Osteoblast (primary cell): ENCODE measurements around the gene NCMAP. TPM values are rescaled to one million over a fixed set of nuclear protein-coding genes. Genes with fewer than 3 reads are reported as not detected.

Experiments
- DNase-seq: peaks from one replicate; pipeline ENCODE4 v3.0.0; 2011; ENCODE audit warnings: low spot score, mixed read lengths; ENCODE audit not compliant: insufficient read length; ENCODE audit errors: missing footprints
- H2AFZ ChIP-seq: 2 replicates; pipeline ENCODE4 v1.6.0; 2011; ENCODE audit warnings: mild to moderate bottlenecking, low read length
- H3K27ac ChIP-seq: 2 replicates; pipeline ENCODE4 v1.5.1; 2011; ENCODE audit warnings: mild to moderate bottlenecking, low read depth, low read length, moderate library complexity
- H3K27me3 ChIP-seq: 2 replicates; pipeline ENCODE4 v1.6.0; 2012; ENCODE audit warnings: mild to moderate bottlenecking, control low read depth, inconsistent platforms, low read length, moderate library complexity; ENCODE audit not compliant: insufficient read depth
- H3K36me3 ChIP-seq: 2 replicates; pipeline ENCODE4 v1.5.1; 2011; ENCODE audit warnings: mild to moderate bottlenecking, low read length, control low read depth, moderate library complexity; ENCODE audit not compliant: insufficient read depth
- H3K4me1 ChIP-seq: 2 replicates; pipeline ENCODE4 v1.5.1; 2011; ENCODE audit warnings: mild to moderate bottlenecking, low read length, control low read depth, moderate library complexity; ENCODE audit not compliant: insufficient read depth
- H3K4me2 ChIP-seq: 2 replicates; pipeline ENCODE4 v1.6.0; 2011; ENCODE audit warnings: mild to moderate bottlenecking, low read length; ENCODE audit not compliant: insufficient read depth
- H3K4me3 ChIP-seq: fragments of 200-600 bp; sonication (generic); 3 replicates; pipeline ENCODE4 v1.5.1; 2012; ENCODE audit warnings: mild to moderate bottlenecking, low read length, inconsistent platforms; ENCODE audit not compliant: insufficient read depth
- H3K79me2 ChIP-seq: 2 replicates; pipeline ENCODE4 v1.6.0; 2012; ENCODE audit warnings: mild to moderate bottlenecking, low read length, control low read depth, inconsistent platforms; ENCODE audit not compliant: insufficient read depth
- H3K9me3 ChIP-seq: 2 replicates; pipeline ENCODE4 v1.5.1; 2011; ENCODE audit warnings: low read depth, low read length, control low read depth
- H4K20me1 ChIP-seq: 2 replicates; pipeline ENCODE4 v1.6.0; 2012; ENCODE audit warnings: mild to moderate bottlenecking, low read length, control low read depth; ENCODE audit not compliant: insufficient read depth
- CTCF ChIP-seq: IDR thresholded peaks from 2 replicates; pipeline ENCODE4 v1.5.1; 2011; ENCODE audit warnings: mild to moderate bottlenecking, low read depth, low read length, moderate library complexity; ENCODE audit errors: extremely low read depth
- small RNA-seq: library from RNA; depleted of rRNA; stranded (forward); fragments of <200 nt; gene quantifications from one replicate; pipeline ENCODE3, GENCODE V24; 2012
- total RNA-seq: library from RNA; depleted of rRNA; stranded (reverse); fragments of >200 nt; gene quantifications from 2 replicates; pipeline ENCODE4 v1.2.3, GENCODE V29; 2012

The NCMAP gene
- total RNA-seq, 1 donor = not detected

- TF ChIP-seq CTCF = no peak
- H3K27me3 ChIP-seq = no peaks in the 10 kb centered on the region
- no peaks in the 10 kb centered on the region for H3K9me3 ChIP-seq
- H4K20me1 ChIP-seq = peaks cover 15% of the 10 kb centered on the region
- H3K4me2 ChIP-seq = no peak overlapping the region
- DNase-seq = no peak
- no peaks in the 10 kb centered on the region for H3K4me1 ChIP-seq
- peaks cover 84% of the 10 kb centered on the region for H3K79me2 ChIP-seq
- H2AFZ ChIP-seq = no peak overlapping the region
- no peak overlapping the region for H3K27ac ChIP-seq
- no peak overlapping the region for H3K4me3 ChIP-seq
- peaks cover 92% of the 10 kb centered on the region for H3K36me3 ChIP-seq
Observed at GRCh38 chr1:24654010-24654409, 98.1 kb downstream of the NCMAP start.

- Histone ChIP-seq H4K20me1 (peaks cover 21% of the 10 kb centered on the region), H3K4me3 (no peak overlapping the region), H3K9me3 (no peaks in the 10 kb centered on the region), H3K4me1 (peaks cover 10% of the 10 kb centered on the region), H3K79me2 (peaks cover 85% of the 10 kb centered on the region), H3K4me2 (no peak overlapping the region), H2AFZ (no peak overlapping the region), H3K36me3 (peaks cover 83% of the 10 kb centered on the region), H3K27ac (peak overlapping the region; percentile 8), H3K27me3 (no peaks in the 10 kb centered on the region)
- TF ChIP-seq CTCF = no peak
- no peak for DNase-seq
Observed at GRCh38 chr1:24656046-24656445, 100.2 kb downstream of the NCMAP start.

GRCh38 chr1:24657781-24658180 lies 101.9 kb downstream of the NCMAP start:
- Histone ChIP-seq H3K36me3 (peaks cover 85% of the 10 kb centered on the region), H3K27me3 (no peaks in the 10 kb centered on the region), H2AFZ (no peak overlapping the region), H3K4me3 (no peak overlapping the region), H3K27ac (no peak overlapping the region), H4K20me1 (peaks cover 21% of the 10 kb centered on the region), H3K9me3 (no peaks in the 10 kb centered on the region), H3K79me2 (peaks cover 90% of the 10 kb centered on the region), H3K4me1 (peaks cover 10% of the 10 kb centered on the region), H3K4me2 (no peak overlapping the region)
- no peak for TF ChIP-seq CTCF
- DNase-seq = no peak

Small RNA genes lying within 50 kb of the gene (small RNA-seq; reads per million reads assigned to genes)
- not detected for gene RF00019

Other genes with a start within 250 kb of the NCMAP start
- not detected in 2 replicates for gene GRHL3, start 236.7 kb upstream of the NCMAP start, total RNA-seq
- gene STPG1, start 142.3 kb upstream of the NCMAP start, total RNA-seq = 7.2 and 7.4 TPM in 2 replicates
- gene NIPAL3, start 140.3 kb upstream of the NCMAP start, total RNA-seq = 29.2 and 31.8 TPM in 2 replicates
- 1.8 and 3.5 TPM in 2 replicates for gene RCAN3, start 53.3 kb upstream of the NCMAP start, total RNA-seq
- 50.7 and 53.3 TPM in 2 replicates for gene SRRM1, start 87.2 kb downstream of the NCMAP start, total RNA-seq
- 697 and 711 TPM in 2 replicates for gene CLIC4, start 189.4 kb downstream of the NCMAP start, total RNA-seq